ENCODE data around the gene ATOH8.

ATOH8 gene

DNA sequence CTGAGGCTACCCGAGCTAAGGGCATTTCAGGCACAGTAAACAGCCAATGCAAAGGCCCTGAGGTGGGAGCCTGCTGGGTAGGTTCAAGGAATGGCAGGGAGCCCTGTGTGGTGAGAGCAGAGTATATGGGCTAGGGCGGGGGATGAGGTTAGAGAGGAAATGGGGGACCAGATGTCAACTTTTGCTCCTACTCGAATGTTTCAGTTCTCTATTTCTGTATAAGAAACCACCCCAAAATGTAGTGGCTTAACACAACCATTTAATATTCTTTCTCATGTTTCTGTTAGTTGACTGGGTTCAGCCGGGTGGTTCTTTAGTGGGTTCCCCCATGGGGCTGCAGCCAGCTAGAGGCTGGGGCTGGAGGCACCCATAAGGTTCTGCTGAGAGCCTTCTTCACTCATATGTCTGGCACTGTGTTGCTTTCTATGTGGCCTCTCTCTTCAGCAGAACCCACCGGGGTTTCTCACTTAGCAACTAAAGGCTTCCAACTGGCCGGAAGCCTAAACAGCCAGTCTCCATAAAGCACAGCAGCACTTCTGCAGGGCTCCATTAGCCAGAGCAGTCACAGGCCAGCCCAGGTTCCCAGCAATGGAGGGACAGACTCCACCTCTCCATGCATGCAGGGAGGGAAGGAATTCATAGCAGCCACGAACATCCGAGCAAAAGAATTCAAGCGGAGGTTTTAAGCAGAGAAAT, 5.6 kb upstream of the ATOH8 start:
- Mint-ChIP-seq H3K36me3 (no peaks in the 10 kb centered on the region), H3K27me3 (peaks cover 14% of the 10 kb centered on the region), H3K4me1 (peaks cover 25% of the 10 kb centered on the region), H3K4me3 (no peak overlapping the region), H3K9me3 (peaks cover 6% of the 10 kb centered on the region), H3K27ac (no peak overlapping the region)
- DNase-seq (ENCODE audit: low spot score in 2 of 2) (peak in 1 of 2 donors; percentile 21), ATAC-seq (ENCODE audit: low read depth) (peak; percentile 83)

DNA sequence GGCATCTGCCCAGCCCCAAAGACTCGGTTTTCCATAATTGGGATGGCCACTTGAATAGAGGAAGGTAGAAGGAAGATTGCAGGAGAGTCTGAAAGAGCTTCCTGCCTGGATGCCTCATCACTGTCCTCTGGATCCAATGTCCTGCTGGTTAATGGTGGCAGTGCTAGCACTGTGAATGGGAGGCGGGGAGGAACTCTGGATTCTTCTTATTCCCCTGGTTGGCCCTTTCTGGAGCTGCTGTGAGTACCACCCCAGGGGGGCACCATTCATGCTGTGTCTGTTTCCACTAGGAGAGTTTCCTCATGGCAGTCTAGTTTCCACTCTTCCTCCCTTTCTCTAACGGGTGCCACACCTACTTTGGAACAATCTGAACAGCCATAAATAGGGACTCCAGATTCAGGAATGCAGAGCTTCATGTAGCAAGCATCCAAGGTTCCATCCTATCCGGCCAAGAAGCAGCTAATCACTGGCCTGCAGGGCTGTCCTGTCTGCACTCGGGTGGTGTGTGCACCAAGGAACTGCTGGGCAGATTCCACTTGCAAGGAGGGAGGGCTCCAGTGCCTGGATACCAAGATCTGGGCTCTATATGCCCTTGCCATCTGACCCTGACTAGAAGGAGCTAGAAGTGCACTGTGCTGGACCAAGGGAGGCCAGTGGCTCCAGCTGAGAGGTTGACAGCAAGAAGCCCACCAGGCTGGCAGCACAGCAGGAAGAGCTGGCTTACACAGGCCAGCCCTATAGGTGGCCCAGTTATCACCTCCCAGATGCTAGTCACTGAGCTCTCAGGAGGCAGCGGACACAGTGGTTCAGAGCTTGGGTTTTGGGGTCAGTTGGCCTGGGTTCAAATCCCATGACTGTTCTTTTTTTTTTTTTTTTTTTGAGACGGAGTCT, 4.6 kb upstream of the ATOH8 start:
- no peak for DNase-seq (ENCODE audit: low spot score in 2 of 2)
- Mint-ChIP-seq H3K27me3 (peaks cover 8% of the 10 kb centered on the region), H3K27ac (no peak overlapping the region), H3K36me3 (no peaks in the 10 kb centered on the region), H3K9me3 (peaks cover 6% of the 10 kb centered on the region), H3K4me3 (no peak overlapping the region), H3K4me1 (peaks cover 25% of the 10 kb centered on the region)
- ATAC-seq (ENCODE audit: low read depth), result no peak

DNA sequence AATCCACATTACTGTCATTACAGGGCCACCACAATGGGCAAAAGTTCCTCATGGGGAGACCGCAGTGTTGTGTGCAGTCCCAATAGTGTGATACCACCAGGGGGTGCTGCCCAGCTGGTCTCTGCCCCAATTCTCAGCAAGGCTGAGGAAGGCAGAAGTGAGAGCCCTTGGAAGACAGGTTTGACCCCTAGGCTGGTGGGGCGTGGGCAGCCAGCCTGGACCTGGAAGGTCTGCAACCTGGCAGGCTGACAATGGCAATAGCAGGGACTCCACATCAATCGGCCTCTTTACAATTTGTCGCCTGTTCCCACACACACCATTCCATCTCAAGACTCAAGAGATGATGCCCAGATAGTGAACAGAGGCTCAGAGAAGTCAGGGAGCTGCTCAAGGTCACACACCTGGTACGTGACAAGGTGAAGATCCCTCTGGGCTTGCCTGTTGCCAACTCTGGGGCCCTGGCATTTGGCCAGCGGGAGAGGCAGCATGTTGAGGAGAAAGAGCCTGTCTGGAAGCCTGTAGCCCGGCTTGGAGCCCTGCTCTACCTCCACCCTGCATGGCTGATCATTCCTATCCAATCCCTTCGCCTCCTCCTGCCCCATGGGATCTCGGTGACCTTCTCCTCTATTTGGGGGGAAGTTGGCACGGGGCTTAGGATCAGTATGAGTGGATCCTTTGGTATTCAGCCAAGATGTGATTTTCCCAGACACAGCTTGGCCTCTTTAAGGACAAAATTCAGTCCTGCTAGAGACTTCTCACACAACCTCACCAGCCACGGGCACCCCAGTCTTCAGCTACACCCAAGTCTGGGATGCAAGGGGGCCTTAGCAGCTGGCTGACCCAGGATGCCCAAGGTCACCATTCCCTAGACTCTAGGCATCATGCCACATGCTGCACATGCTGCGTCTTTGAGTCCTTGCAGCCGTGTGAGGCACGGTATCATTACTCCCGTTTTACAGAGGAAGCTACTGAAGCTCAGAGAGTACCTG, 2.9 kb upstream of the ATOH8 start:
- H3K27ac Mint-ChIP-seq, result no peak overlapping the region
- H3K36me3 Mint-ChIP-seq, result no peaks in the 10 kb centered on the region
- peak; percentile 40 for ATAC-seq (ENCODE audit: low read depth)
- peak; percentile 36 to 46 for DNase-seq (ENCODE audit: low spot score in 2 of 2)
- H3K4me3 Mint-ChIP-seq, result no peak overlapping the region
- H3K4me1 Mint-ChIP-seq, result peaks cover 31% of the 10 kb centered on the region
- H3K9me3 Mint-ChIP-seq, result peaks cover 6% of the 10 kb centered on the region
- H3K27me3 Mint-ChIP-seq, result peaks cover 16% of the 10 kb centered on the region

DNA sequence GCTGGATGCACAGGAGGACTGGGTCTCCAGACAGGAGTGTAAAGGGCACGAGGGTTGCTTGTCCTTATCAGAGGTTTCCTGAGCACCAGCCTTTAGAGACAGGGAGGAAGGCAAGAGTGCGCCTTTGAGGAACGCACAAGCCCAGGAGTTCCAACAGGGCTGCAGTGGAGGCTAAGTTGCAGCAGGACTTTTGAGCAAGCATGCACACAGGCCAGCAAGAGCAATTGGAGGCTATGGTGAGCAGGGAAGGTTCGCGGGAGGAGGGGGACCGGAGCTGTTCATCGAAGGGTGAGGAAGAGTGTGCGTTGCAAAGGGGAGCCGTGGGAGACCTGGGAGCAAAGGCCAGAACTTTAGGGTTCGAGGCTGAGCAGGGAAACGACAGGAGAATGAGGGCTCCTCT, 2.2 kb upstream of the ATOH8 start:
- Mint-ChIP-seq H3K4me1 (peaks cover 28% of the 10 kb centered on the region), H3K27ac (no peak overlapping the region), H3K27me3 (peaks cover 19% of the 10 kb centered on the region), H3K36me3 (no peaks in the 10 kb centered on the region), H3K9me3 (peaks cover 6% of the 10 kb centered on the region), H3K4me3 (no peak overlapping the region)
- ATAC-seq (ENCODE audit: low read depth), result no peak
- DNase-seq (ENCODE audit: low spot score in 2 of 2), result no peak

DNA sequence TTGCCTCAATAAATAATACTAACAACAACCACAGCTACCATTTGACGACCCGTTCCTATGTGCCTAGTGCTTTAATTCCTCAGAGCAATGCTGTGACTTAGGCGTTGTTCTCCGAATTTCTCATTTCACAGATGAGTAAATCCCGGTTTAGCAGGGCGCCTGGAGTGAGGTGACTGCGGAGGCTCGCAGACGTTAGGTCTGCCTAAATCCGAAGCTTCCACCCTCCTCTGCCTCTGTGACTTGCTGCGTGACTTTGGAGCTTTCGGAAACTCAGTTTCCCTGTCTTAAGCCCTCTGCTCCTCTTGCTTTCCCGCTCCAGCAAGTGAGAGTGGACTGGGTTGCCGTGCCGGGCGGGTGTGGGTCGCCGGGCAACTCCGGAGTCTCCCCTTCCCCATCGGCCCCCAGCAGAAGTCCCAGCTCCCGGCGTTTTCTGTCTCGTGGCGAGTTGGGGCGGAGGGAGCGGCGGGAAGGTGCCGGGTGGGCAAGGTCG, 711 bp upstream of the ATOH8 start:
- Mint-ChIP-seq H3K27ac (no peak overlapping the region), H3K9me3 (peaks cover 3% of the 10 kb centered on the region), H3K4me3 (peak overlapping the region; percentile 79), H3K36me3 (no peaks in the 10 kb centered on the region), H3K27me3 (peaks cover 25% of the 10 kb centered on the region), H3K4me1 (peaks cover 23% of the 10 kb centered on the region)
- no peak for ATAC-seq (ENCODE audit: low read depth)
- DNase-seq (ENCODE audit: low spot score in 2 of 2), result no peak

DNA sequence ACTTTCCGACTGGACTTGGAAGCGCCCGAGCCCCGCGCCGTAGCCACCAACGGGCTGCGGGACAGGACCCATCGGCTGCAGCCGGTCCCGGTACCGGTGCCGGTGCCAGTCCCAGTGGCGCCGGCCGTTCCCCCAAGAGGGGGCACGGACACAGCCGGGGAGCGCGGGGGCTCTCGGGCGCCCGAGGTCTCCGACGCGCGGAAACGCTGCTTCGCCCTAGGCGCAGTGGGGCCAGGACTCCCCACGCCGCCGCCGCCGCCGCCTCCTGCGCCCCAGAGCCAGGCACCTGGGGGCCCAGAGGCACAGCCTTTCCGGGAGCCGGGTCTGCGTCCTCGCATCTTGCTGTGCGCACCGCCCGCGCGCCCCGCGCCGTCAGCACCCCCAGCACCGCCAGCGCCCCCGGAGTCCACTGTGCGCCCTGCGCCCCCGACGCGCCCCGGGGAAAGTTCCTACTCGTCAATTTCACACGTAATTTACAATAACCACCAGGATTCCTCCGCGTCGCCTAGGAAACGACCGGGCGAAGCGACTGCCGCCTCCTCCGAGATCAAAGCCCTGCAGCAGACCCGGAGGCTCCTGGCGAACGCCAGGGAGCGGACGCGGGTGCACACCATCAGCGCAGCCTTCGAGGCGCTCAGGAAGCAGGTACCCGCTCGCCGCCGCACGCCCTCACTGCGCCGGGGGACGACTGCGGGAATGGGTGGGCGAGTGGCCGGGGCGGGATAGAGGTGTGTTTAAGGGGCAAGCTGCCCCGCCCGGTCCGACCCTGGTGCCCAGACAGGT, 713 bp downstream of the ATOH8 start:
- ATAC-seq (ENCODE audit: low read depth), result peak; percentile 64
- Mint-ChIP-seq H3K27ac (no peak overlapping the region), H3K4me3 (peak overlapping the region; percentile 91), H3K27me3 (peaks cover 28% of the 10 kb centered on the region), H3K36me3 (no peaks in the 10 kb centered on the region), H3K4me1 (peaks cover 18% of the 10 kb centered on the region), H3K9me3 (peaks cover 3% of the 10 kb centered on the region)
- DNase-seq (ENCODE audit: low spot score in 2 of 2), result peak; percentile 36 to 56

DNA sequence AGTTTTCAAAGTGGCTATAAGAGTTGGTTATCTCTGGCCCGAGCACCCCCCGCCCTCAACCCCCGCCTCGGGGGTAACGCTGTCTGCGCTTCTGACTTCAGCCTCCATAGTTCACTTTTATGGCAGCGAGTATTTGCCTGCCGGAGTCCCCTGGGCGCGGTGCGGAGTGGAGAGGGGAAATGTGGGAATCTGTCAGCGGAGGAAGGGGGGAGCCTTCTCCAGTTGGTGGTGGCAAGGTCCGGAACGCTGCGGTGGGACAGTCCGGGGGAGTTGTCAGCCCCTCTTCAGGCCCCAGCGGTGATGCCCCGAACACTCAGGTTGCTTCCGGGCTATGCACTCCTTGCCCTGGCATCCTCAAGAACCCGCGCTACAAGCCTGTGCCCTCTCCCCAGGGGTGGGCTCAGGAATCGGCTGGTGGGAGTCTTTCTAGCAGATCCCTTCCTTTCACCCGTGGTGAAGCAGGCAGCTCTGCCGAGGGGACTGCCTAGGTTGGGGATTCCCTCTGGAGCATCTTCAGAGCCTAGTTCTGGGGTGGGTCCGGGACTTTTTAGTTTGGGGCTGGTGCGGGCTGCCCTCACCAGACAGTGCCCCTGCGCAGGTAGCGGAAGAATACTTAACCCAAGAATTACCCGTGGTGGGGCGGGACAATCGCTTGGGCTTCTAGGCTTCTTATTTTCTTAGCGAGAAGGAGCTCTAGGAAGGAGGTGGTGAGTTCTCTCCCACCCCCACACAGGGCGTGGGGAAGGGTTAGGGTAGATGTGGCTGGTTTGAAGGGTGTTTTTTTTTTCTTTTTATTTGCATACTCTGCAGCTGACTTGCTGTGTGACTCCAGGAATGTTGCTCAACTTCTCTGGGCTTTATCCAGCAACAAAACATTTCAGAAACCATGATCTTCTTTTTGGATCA, 1.6 kb downstream of the ATOH8 start:
- peaks cover under 1% of the 10 kb centered on the region for H3K9me3 Mint-ChIP-seq

DNA sequence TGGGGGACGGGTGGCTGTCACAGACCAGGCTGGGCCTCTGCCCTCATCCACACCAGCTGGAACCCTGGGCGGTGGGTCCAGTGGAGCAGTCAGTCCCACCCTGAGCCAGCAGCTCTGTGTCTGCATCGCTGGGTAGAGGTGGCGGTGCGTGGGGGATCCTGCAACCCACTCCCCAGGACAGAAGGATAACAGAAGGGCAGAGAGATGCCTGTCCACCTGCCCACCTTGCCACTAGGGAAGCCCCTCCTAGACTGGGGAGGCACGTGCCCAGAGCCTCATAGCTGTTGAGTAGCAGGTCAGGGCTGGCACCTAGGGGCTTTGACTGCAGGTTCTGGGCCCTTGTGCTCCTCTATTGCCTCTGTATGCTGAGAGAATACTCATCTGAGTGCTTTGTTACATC, 2.4 kb downstream of the ATOH8 start:
- H3K27ac Mint-ChIP-seq, result no peak overlapping the region
- no peaks in the 10 kb centered on the region for H3K9me3 Mint-ChIP-seq
- H3K36me3 Mint-ChIP-seq, result no peaks in the 10 kb centered on the region
- DNase-seq (ENCODE audit: low spot score in 2 of 2) (no peak), ATAC-seq (ENCODE audit: low read depth) (no peak)
- peaks cover 36% of the 10 kb centered on the region for H3K27me3 Mint-ChIP-seq
- H3K4me1 Mint-ChIP-seq, result peaks cover 18% of the 10 kb centered on the region
- no peak overlapping the region for H3K4me3 Mint-ChIP-seq

More for the DNA sequence above, 1.6 kb downstream of the ATOH8 start:
- H3K36me3 Mint-ChIP-seq, result no peaks in the 10 kb centered on the region
- ATAC-seq (ENCODE audit: low read depth), result peak; percentile 31
- peak in 1 of 2 donors; percentile 39 for DNase-seq (ENCODE audit: low spot score in 2 of 2)
- peaks cover 18% of the 10 kb centered on the region for H3K4me1 Mint-ChIP-seq
- H3K27ac Mint-ChIP-seq, result no peak overlapping the region
- peaks cover 32% of the 10 kb centered on the region for H3K27me3 Mint-ChIP-seq
- H3K4me3 Mint-ChIP-seq, result peak overlapping the region; percentile 91

DNA sequence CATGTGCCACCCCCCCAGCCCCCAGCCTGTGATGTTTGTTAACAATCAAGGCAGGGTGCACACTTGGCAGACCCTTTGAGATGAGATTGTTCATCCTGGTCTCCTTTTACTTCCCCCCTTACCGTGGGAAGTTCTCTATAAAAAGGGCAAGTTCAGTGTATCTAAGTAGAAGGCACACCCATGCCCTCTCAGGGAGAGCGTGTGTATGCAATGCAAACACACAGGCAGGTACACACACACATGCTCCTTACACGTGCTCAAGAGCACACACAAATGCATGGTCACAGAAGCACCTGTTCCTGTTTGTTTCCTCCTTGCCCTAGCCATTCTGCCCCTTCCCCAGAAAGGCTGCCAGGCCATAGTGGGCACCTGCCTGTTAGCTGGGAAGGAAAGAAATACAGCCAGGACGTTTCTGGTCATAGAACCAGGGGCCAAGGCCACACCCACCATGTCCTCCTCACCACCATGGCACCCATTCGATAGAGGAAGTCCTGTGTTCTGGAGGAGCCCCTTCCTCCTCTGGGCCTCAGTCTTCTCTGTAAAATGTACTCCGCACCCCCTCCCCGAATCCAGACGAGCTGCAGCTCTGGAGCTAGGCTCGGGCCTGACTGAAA, 3.1 kb downstream of the ATOH8 start:
- Mint-ChIP-seq H3K4me1 (peaks cover 14% of the 10 kb centered on the region), H3K27me3 (peaks cover 33% of the 10 kb centered on the region), H3K36me3 (no peaks in the 10 kb centered on the region), H3K4me3 (no peak overlapping the region), H3K9me3 (no peaks in the 10 kb centered on the region), H3K27ac (no peak overlapping the region)
- no peak for ATAC-seq (ENCODE audit: low read depth)
- DNase-seq (ENCODE audit: low spot score in 2 of 2), result no peak

DNA sequence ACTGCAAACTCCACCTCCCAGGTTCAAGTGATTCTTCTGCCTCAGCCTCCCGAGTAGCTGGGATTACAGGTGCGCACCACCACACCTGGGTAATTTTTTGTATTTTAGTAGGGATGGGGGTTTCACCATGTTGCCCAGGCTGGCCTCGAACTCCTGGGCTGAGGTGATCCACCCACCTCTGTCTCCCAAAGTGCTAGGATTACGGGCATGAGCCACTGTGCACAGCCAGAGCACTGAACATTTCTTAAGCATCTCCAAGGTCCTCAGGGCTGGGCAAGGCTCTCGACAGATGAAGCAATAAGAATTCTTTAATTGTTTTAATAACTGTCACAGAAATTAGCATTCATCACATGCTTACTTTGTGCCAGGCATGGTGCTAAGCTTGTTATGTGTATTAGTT, 4.1 kb downstream of the ATOH8 start:
- ATAC-seq (ENCODE audit: low read depth), result no peak
- Mint-ChIP-seq H3K27ac (no peak overlapping the region), H3K9me3 (no peaks in the 10 kb centered on the region), H3K4me1 (peaks cover 14% of the 10 kb centered on the region), H3K36me3 (no peaks in the 10 kb centered on the region), H3K4me3 (no peak overlapping the region), H3K27me3 (peaks cover 39% of the 10 kb centered on the region)
- no peak for DNase-seq (ENCODE audit: low spot score in 2 of 2)

DNA sequence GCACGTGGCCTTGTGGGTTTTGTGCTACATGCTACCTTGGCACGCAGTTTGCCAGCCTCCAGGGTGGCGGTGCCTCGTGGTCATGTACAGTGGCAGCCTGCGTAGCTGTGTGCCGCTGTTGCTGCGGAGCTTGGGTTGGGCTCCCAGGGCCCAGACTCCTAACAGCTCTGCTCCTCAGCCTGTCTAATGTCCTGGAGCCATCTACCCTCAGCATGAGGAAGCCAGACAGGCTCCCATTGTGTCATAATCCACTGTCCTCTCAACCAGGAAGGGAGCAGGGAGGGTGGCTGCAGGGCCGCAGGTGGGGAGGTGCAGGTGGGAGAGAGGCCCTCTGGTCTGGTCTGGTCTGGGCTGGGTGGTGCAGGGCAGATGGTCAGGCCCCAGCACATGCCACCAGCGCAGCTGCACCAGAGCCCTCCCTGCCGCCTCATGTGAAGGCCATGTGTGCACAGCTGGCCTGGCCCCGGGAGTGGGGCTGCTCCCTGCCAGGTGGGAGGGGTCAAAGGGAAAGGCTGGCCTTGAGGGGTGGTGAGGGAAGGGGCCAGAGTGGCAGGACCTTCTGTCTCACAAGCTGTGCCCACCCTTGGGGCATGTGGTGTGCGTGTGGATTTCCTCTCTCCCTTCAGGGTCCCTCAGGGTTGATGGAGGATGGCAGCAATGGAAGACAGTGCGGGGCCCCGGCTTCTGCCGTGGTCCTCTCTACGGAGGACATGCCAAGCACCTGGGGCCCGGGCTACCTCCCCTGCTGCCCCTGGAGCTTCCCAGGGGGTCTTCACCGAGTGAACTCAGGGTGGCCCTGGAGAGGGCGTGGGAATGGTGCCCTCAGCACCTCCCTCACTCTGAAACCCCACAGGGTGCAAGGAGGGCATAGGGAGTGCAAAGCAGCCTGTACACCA, 4.8 kb downstream of the ATOH8 start:
- H3K27ac Mint-ChIP-seq, result no peak overlapping the region
- no peak overlapping the region for H3K4me3 Mint-ChIP-seq
- ATAC-seq (ENCODE audit: low read depth) (no peak), DNase-seq (ENCODE audit: low spot score in 2 of 2) (no peak)
- no peaks in the 10 kb centered on the region for H3K36me3 Mint-ChIP-seq
- peaks cover 13% of the 10 kb centered on the region for H3K4me1 Mint-ChIP-seq
- no peaks in the 10 kb centered on the region for H3K9me3 Mint-ChIP-seq
- peaks cover 39% of the 10 kb centered on the region for H3K27me3 Mint-ChIP-seq

All from memory B cell (primary cell).